ENCODE data around the gene PHLDB1. TPM values are rescaled to one million over a fixed set of nuclear protein-coding genes. Genes with fewer than 3 reads are reported as not detected.

PHLDB1 gene
- total RNA-seq, 1 experiment from 2014 or later: 36.2 TPM

- TF ChIP-seq, protein P1, sequence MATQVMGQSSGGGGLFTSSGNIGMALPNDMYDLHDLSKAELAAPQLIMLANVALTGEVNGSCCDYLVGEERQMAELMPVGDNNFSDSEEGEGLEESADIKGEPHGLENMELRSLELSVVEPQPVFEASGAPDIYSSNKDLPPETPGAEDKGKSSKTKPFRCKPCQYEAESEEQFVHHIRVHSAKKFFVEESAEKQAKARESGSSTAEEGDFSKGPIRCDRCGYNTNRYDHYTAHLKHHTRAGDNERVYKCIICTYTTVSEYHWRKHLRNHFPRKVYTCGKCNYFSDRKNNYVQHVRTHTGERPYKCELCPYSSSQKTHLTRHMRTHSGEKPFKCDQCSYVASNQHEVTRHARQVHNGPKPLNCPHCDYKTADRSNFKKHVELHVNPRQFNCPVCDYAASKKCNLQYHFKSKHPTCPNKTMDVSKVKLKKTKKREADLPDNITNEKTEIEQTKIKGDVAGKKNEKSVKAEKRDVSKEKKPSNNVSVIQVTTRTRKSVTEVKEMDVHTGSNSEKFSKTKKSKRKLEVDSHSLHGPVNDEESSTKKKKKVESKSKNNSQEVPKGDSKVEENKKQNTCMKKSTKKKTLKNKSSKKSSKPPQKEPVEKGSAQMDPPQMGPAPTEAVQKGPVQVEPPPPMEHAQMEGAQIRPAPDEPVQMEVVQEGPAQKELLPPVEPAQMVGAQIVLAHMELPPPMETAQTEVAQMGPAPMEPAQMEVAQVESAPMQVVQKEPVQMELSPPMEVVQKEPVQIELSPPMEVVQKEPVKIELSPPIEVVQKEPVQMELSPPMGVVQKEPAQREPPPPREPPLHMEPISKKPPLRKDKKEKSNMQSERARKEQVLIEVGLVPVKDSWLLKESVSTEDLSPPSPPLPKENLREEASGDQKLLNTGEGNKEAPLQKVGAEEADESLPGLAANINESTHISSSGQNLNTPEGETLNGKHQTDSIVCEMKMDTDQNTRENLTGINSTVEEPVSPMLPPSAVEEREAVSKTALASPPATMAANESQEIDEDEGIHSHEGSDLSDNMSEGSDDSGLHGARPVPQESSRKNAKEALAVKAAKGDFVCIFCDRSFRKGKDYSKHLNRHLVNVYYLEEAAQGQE (IDR thresholded peaks at IDR 0.05; ENCODE audit: low read depth): no peak
- no peak for TF ChIP-seq POLR2AphosphoS5 (IDR thresholded peaks at IDR 0.05; ENCODE audit: low read depth, low read length)
Observed at GRCh38 chr11:118657709-118658428, 50.5 kb downstream of the PHLDB1 start (continued).

DNA sequence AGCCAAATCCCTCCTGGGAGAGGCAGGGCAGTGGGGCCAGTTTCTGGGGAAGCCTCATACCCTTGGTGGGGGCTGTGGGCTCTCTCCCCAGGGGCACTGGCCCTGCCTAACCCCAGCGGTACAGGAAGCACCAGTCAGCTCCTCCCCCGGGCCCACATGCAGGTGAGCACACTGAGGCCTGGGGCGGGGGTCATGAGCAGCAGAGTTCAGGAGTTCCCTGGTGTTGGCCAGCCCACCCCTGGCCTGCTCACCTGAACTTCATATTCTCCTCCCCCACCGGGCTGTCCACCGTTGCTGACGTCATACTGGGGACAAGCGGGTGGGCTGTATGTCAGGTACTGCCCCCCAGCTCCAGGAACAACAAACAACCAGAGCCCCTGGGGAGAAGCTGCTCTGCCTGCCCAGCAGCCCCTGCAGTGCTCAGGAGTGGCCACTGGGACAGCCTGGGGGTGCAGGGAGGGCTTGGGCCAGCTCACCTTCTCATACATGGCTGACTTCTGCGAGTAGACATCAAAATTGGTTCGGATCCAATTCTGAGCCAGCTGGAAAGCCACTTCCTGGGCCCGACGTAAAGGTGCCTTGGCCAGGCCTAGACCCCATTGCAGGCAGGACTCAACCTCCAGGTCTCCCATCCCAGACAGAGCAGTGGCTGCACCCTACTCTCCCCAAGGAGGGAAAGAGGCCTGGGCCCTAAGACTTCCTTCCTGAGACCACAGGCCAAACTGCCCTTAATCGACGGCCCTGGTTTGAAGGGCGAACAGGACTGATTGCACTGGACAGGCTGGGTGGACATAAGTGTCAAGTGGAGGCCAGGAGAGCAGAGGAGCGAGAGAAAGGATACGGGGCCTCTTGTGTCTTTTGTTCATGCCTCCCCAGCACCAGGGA, 51.3 kb downstream of the PHLDB1 start:
- Histone ChIP-seq H3K9me3 (ENCODE audit: control insufficient read depth in 1 of 2, insufficient read depth in 1 of 2, low read depth in 1 of 2, low read length in 2 of 2) (no peaks in the 10 kb centered on the region), H3K36me3 (ENCODE audit: control insufficient read depth in 1 of 2, insufficient read depth in 2 of 2, low read length in 2 of 2) (peaks cover 0 to 3% of the 10 kb centered on the region in 2 experiments; a peak in 2 of 4 replicates), H3K79me2 (ENCODE audit: insufficient read depth, low read length) (no peaks in the 10 kb centered on the region), H2AFZ (ENCODE audit: low read depth, low read length, poor library complexity, severe bottlenecking) (no peak overlapping the region), H3K27ac (ENCODE audit: low read depth, low read length) (no peak overlapping the region; the same call in 1 of the 2 replicates), H3K27me3 (ENCODE audit: insufficient read depth, low read length) (no peaks in the 10 kb centered on the region), H3K9me2 (ENCODE audit: insufficient read depth) (no peaks in the 10 kb centered on the region), H3K4me1 (ENCODE audit: control insufficient read depth in 1 of 2, insufficient read depth in 2 of 2, low read length in 2 of 2) (peaks cover 7 to 16% of the 10 kb centered on the region in 2 experiments; a peak in 3 of 4 replicates), H3K9ac (ENCODE audit: low read length) (no peak overlapping the region), H4K20me1 (ENCODE audit: insufficient read depth) (no peaks in the 10 kb centered on the region), H3K4me3 (replicated peaks in 1 of 2; ENCODE audit: low read depth in 1 of 2, low read length in 2 of 2) (no peak overlapping the region), H3K4me2 (ENCODE audit: low read length) (peak overlapping the region; percentile 44)
- RAD21 ChIA-PET (ENCODE audit: low non-redundant PET in 1 of 2, low total read pairs in 2 of 2, uncharacterized antibody in 2 of 2, unreplicated experiment in 2 of 2): interaction anchor here in 1 of 2 experiments (0.6 kb wide), 1 partner anchor 31 kb away, joined by 8 read pairs; no protein-coding TSS in a partner anchor
- peak in 2 of 3 experiments; percentile 34 to 48; a peak in 3 of 6 replicates for TF ChIP-seq CTCF (IDR thresholded peaks at IDR 0.05 in 2 of 3, conservative IDR thresholded peaks at IDR 0.05 in 1 of 3; ENCODE audit: borderline replicate concordance in 1 of 3, insufficient read depth in 1 of 3, low read depth in 2 of 3, low read length in 2 of 3)
- TF ChIP-seq ZFX (IDR thresholded peaks at IDR 0.05): no peak
- TF ChIP-seq, protein P1 (IDR thresholded peaks at IDR 0.05; ENCODE audit: low read depth): no peak
- no peak for TF ChIP-seq EGR1 (IDR thresholded peaks at IDR 0.05; ENCODE audit: low read depth)
- no peak for TF ChIP-seq TCF7L2 (IDR thresholded peaks at IDR 0.05; ENCODE audit: borderline replicate concordance, extremely low read depth, insufficient read depth, insufficient read length)
- 0 out of 2 replicates have a peak, but pooled peaks have one; percentile 26 for TF ChIP-seq POLR2AphosphoS5 (IDR thresholded peaks at IDR 0.05; ENCODE audit: low read depth, low read length)
- POLR2A ChIA-PET: interaction anchor here (1.0 kb wide), 1 partner anchor 11 kb away, joined by 3 read pairs; no protein-coding TSS in a partner anchor
- no TSS peak for BruUV-seq (replicated peaks)
- intact Hi-C loops (cut with micrococcal nuclease): loop anchor here (1.0 to 2.0 kb wide), 2 partner anchors 52 to 63 kb away; partner anchors contain the start of gene PHLDB1
- ATAC-seq (peak; percentile 51), DNase-seq (ENCODE audit: low read depth, low spot score) (no peak)
- CTCF ChIA-PET: interaction anchor here (0.6 to 2.6 kb wide), 7 partner anchors 13 to 64 kb away, joined by 3 to 8 read pairs (median 5); partner anchors contain the start of gene PHLDB1

Data from HCT116 (cell line).